ENCODE measurements around the gene F8A1.
"Not testable (repeated sequence)": the region's sequence is repeated elsewhere in the genome, so short reads cannot be mapped to it uniquely, and the experiment has no call there.

DNA sequence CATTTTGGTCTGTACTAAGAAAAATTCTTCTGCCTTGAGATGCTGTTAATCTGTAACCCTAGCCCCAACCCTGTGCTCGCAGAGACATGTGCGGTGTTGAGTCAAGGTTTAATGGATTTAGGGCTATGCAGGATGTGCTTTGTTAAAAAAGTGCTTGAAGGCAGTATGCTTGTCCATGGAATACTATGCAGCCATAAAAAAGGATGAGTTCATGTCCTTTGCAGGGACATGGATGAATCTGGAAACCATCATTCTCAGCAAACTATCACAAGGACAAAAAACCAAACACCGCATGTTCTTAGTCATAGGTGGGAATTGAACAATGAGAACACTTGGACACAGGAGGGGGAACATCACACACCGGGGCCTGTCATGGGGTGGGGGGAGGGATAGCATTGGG, 23.9 kb downstream of the F8A1 start:
- TF ChIP-seq, protein P1, sequence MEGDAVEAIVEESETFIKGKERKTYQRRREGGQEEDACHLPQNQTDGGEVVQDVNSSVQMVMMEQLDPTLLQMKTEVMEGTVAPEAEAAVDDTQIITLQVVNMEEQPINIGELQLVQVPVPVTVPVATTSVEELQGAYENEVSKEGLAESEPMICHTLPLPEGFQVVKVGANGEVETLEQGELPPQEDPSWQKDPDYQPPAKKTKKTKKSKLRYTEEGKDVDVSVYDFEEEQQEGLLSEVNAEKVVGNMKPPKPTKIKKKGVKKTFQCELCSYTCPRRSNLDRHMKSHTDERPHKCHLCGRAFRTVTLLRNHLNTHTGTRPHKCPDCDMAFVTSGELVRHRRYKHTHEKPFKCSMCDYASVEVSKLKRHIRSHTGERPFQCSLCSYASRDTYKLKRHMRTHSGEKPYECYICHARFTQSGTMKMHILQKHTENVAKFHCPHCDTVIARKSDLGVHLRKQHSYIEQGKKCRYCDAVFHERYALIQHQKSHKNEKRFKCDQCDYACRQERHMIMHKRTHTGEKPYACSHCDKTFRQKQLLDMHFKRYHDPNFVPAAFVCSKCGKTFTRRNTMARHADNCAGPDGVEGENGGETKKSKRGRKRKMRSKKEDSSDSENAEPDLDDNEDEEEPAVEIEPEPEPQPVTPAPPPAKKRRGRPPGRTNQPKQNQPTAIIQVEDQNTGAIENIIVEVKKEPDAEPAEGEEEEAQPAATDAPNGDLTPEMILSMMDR (conservative IDR thresholded peaks at IDR 0.05; ENCODE audit: low read depth, low read length): not testable (repeated sequence)
- not testable (repeated sequence) for TF ChIP-seq EZH2 (IDR thresholded peaks at IDR 0.05; ENCODE audit: low read length, unreplicated experiment)
